NCI-H510A treated with DMSO at 0.1 percent for 48 hours (cell line): ENCODE results near the gene GLI1.
A peak's percentile ranks its signal among the peaks of the same experiment; 100 is the strongest.

Source experiments
- DNase-seq: peaks from one replicate; lab custom pipeline; 2025; lab: John Stamatoyannopoulos, UW

The GLI1 gene

GRCh38 chr12:57461276-57461916 lies 1.8 kb downstream of the GLI1 start:
- peak; percentile 41 for DNase-seq

DNA sequence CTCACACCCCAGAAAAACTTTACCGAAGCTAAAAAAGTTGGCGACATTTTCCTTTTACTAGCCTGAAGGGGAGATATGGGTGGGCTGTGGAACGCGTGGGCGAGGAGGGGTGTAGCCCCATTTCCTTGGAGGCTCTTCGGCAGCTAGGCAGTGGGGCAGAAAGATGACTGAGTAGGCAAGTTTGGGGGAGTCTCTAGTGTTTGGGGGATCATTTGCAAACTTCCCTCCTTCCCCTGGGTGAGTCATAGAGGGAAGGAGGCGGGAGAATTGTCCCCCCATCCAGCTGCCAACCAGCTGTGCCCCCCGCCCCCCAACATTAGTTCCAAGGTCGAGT lies 2.3 kb downstream of the GLI1 start:
- DNase-seq = no peak

DNA sequence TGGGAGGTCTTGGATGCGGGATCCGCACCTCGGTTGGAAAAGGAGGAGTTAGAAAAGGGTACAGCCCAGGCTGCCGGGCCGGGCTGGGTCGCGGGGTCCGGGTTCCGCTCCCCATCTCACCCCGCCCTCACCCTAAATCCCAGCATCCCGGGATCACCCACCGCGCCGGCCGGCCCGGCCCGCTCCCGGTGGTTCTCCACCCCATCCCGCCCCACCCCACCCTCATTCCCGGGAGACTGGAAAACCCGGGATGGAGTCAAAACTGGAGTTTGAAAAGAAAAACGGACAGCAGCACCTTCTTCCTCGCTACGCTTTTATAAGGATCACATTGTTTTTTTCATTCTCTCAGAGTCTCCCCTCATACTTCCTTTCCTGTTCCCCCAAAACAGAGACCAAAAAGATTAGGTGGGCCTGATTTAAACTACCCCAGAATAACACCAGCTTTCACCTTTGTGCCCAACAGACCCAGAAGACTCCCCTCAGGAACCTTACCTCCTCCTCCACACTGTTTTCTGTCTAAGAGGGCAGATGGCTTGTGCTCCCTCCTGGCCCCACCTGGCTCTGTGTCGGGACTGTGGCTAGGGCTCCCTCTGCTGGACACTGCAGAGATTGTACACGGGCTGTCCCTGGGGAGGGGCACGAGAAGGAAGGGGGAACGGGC lies 2.8 kb downstream of the GLI1 start:
- DNase-seq = peak; percentile 97

DNA sequence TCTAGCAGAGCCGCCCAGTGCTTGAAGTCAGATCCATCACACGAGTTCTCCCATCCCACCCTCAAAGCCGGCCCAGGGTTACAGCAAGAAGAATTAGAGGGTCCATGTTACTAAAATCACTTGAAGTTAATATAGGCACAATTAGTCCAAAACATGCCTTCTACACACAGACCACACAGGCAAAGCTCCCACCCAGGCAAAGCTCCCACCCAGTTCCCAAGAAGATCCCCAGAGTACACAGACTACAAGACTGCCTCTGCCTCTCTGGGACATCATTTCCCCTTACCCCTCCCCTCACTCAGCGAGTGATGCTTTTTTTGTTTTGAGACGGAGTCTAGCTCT lies 3.3 kb downstream of the GLI1 start:
- DNase-seq = no peak

GRCh38 chr12:57464569-57464968 lies 5.0 kb downstream of the GLI1 start:
- no peak for DNase-seq

DNA sequence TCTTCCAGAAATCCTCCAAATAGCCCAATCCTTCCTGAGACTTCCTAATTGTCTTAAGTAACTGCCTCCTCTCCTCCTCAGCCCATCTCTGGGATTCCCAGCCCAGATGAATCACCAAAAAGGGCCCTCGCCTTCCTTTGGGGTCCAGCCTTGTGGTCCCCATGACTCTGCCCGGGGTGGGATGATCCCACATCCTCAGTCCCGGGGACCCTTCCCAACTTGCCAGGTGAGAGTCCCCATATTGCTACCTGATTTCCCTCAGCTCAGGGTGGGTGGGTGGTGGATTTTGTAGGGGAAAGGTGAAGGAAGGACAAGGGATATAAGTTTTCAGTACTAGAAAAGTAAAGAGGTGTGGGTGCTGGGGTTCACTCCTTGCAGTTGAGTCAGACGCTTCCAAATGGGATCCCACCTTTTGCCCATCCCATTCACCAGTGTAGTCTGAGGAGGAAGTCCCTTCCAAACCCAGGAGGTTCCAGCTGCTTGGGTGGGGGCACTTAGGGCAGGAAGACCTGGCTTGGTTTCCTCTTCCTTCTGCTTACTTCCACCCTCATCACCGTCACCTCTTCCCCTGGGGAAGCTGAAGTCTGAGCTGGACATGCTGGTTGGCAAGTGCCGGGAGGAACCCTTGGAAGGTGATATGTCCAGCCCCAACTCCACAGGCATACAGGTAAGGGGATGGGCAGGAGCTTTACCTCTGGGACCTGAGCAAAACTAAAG lies 5.6 kb downstream of the GLI1 start:
- no peak for DNase-seq

- no peak for DNase-seq
Observed at GRCh38 chr12:57465747-57466505, 6.3 kb downstream of the GLI1 start.

GRCh38 chr12:57467212-57467874 lies 7.8 kb downstream of the GLI1 start:
- DNase-seq = no peak

- DNase-seq = no peak
Observed at GRCh38 chr12:57467915-57468314, 8.3 kb downstream of the GLI1 start.

GRCh38 chr12:57469296-57470164 lies 9.9 kb downstream of the GLI1 start:
- no peak for DNase-seq

- DNase-seq = no peak
Observed at GRCh38 chr12:57470286-57470969, 10.8 kb downstream of the GLI1 start.

DNA sequence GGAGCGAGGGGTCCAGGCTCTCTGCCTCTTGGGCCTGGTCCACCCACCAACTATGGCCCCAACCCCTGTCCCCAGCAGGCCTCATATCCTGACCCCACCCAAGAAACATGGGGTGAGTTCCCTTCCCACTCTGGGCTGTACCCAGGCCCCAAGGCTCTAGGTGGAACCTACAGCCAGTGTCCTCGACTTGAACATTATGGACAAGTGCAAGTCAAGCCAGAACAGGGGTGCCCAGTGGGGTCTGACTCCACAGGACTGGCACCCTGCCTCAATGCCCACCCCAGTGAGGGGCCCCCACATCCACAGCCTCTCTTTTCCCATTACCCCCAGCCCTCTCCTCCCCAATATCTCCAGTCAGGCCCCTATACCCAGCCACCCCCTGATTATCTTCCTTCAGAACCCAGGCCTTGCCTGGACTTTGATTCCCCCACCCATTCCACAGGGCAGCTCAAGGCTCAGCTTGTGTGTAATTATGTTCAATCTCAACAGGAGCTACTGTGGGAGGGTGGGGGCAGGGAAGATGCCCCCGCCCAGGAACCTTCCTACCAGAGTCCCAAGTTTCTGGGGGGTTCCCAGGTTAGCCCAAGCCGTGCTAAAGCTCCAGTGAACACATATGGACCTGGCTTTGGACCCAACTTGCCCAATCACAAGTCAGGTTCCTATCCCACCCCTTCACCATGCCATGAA lies 11.5 kb downstream of the GLI1 start:
- no peak for DNase-seq

GRCh38 chr12:57471661-57472060 lies 12.1 kb downstream of the GLI1 start:
- no peak for DNase-seq

DNA sequence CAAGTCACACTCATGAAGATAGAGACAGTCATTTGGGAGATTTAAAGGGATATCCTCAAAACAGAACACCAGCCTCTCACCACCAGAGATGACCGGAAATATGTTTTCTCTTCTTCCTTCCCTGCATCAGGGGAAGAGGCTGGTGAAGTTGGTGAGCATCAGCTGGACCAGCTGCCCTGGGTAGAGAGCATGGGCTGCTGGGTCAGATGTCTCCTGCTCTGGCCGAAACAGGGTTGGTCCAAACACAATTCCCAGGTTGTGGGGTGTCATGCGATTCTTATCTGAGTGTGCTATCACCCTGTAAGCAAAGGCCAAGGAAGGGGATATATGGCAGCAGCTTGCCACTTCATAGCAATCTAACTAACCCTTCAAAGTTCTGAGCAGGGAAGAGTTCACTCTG lies 12.8 kb downstream of the GLI1 start:
- DNase-seq = no peak

DNA sequence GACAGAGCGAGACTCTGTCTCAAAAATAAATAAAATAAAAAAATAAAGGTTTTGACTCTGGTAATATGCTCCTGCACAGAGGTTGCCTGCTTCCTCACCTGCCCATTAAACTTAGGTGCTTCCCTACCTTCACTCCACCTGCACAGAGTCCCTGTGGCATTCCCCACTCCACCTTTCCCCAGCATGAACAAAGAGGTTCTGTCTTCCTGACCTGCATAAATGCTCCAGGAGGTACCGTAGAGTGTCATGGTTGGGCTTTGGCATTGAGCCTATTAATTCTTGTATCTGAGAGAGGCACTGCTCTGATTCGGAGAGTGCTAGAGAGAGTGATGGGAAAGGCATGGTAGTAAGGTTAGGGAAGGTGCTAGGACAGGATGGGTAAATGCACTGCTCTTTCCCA lies 13.8 kb downstream of the GLI1 start:
- no peak for DNase-seq

- no peak for DNase-seq
Observed at GRCh38 chr12:57473886-57474285, 14.3 kb downstream of the GLI1 start.

DNA sequence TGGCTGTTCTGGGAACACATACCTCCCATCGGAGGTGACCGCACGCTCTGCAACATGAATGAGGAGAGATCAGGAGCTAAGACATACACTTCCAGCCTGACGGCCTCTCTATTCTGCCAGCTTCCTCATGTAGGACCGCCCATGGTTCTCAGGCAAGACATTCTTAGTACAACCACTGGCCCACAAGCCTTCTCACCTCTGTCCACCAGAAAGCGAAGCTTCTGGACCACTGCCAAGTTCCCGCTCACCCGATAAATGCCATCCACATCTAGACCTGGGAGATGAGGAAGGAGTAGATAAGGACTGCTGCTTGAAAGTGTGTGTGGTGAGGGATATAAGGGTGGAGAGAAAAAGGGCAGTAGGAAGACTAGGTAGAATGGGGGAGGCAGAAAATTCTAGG lies 14.8 kb downstream of the GLI1 start:
- no peak for DNase-seq

GRCh38 chr12:57474862-57475261 lies 15.3 kb downstream of the GLI1 start:
- DNase-seq = no peak

GRCh38 chr12:57475271-57476161 lies 15.9 kb downstream of the GLI1 start:
- DNase-seq = no peak
